SU-DHL-6 (cell line): Measurements from ENCODE around the gene AGO1.

Source experiments
- H2AFZ ChIP-seq: fragments of 200-600 bp; sonication (generic); 2 replicates; pipeline ENCODE4 v1.6.1; 2014; ENCODE audit warnings: low read depth, mild to moderate bottlenecking, moderate library complexity, mixed read lengths, antibody characterized with exemption, low read length; ENCODE audit not compliant: severe bottlenecking
- H3F3A ChIP-seq: fragments of 200-600 bp; shearing (Covaris generic); 2 replicates; pipeline ENCODE4 v1.6.0; 2016; ENCODE audit warnings: antibody characterized with exemption, mild to moderate bottlenecking; ENCODE audit not compliant: insufficient read depth
- H3K27ac ChIP-seq: fragments of 200-600 bp; sonication (generic); 2 replicates; pipeline ENCODE4 v1.5.1; 2016; ENCODE audit warnings: low read depth, mild to moderate bottlenecking, low read length, moderate library complexity, mixed read lengths
- H3K27me3 ChIP-seq: fragments of 200-600 bp; sonication (generic), shearing (Covaris generic); 2 replicates; pipeline ENCODE4 v1.6.0; 2014; ENCODE audit warnings: mild to moderate bottlenecking, low read length
- H3K36me3 ChIP-seq: fragments of 200-600 bp; sonication (generic); 2 replicates; pipeline ENCODE4 v1.6.1; 2014; ENCODE audit warnings: mild to moderate bottlenecking, low read length, mixed read lengths
- H3K4me2 ChIP-seq: fragments of 300-600, 200-600 bp; shearing (Covaris generic), sonication (generic); 2 replicates; pipeline ENCODE4 v1.6.0; 2014; ENCODE audit warnings: low read length, low read depth, mild to moderate bottlenecking; ENCODE audit not compliant: poor library complexity, severe bottlenecking
- H3K4me3 ChIP-seq: fragments of 200-600 bp; sonication (generic); 2 replicates; pipeline ENCODE4 v1.5.1; 2014; ENCODE audit warnings: antibody characterized with exemption, low read length, mild to moderate bottlenecking, mixed read lengths; ENCODE audit not compliant: insufficient read depth, poor library complexity, severe bottlenecking
- H3K79me2 ChIP-seq: fragments of 200-600 bp; sonication (generic); 2 replicates; pipeline ENCODE4 v1.6.1; 2014; ENCODE audit warnings: mild to moderate bottlenecking, low read length, moderate library complexity; ENCODE audit not compliant: insufficient read depth
- H3K9ac ChIP-seq: fragments of 200-600 bp; sonication (generic); 2 replicates; pipeline ENCODE4 v1.7.0; 2014; ENCODE audit warnings: mild to moderate bottlenecking, low read length
- H3K9me2 ChIP-seq: fragments of 200-600 bp; sonication (generic); replicated peaks from 2 replicates; pipeline ENCODE4 v1.6.1; 2014; ENCODE audit warnings: low read length; ENCODE audit not compliant: insufficient read depth
- H3K9me3 ChIP-seq: fragments of 200-600 bp; sonication (generic); 2 replicates; pipeline ENCODE4 v1.6.1; 2014; ENCODE audit warnings: low read length, mixed read lengths; ENCODE audit not compliant: insufficient read depth
- H4K20me1 ChIP-seq: fragments of 200-600 bp; sonication (generic); 2 replicates; pipeline ENCODE4 v1.6.1; 2014; ENCODE audit warnings: low read depth, mild to moderate bottlenecking, antibody characterized with exemption, low read length, moderate library complexity, mixed read lengths
- CTCF ChIP-seq: fragments of 200-600 bp; sonication (generic); IDR thresholded peaks from one replicate; pipeline ENCODE4 v1.5.1; 2017; ENCODE audit warnings: antibody characterized with exemption, mild to moderate bottlenecking, low read length, moderate library complexity; ENCODE audit not compliant: insufficient read depth, poor library complexity, severe bottlenecking
- EZH2phosphoT487 ChIP-seq: fragments of 200-600 bp; sonication (generic), shearing (Covaris generic); conservative IDR thresholded peaks from 2 replicates; pipeline ENCODE4 v1.6.1; 2018; ENCODE audit warnings: mild to moderate bottlenecking, antibody characterized with exemption, low read length, moderate library complexity, mixed read lengths

AGO1 gene

GRCh38 chr1:35844826-35845225, 38.2 kb upstream of the AGO1 start:
- H3K9ac ChIP-seq = no peak overlapping the region
- no peaks in the 10 kb centered on the region for H3F3A ChIP-seq
- TF ChIP-seq CTCF = no peak
- no peak for TF ChIP-seq EZH2phosphoT487
- H3K79me2 ChIP-seq = no peaks in the 10 kb centered on the region
- no peak overlapping the region for H3K27ac ChIP-seq
- H2AFZ ChIP-seq = no peak overlapping the region
- no peaks in the 10 kb centered on the region for H3K9me2 ChIP-seq
- H3K27me3 ChIP-seq = no peaks in the 10 kb centered on the region
- H3K4me3 ChIP-seq = no peak overlapping the region
- H4K20me1 ChIP-seq = no peaks in the 10 kb centered on the region
- H3K4me2 ChIP-seq = no peak overlapping the region
- no peaks in the 10 kb centered on the region for H3K36me3 ChIP-seq
- no peaks in the 10 kb centered on the region for H3K9me3 ChIP-seq

- no peaks in the 10 kb centered on the region for H3K27me3 ChIP-seq
- H3K9ac ChIP-seq = no peak overlapping the region
- H3K79me2 ChIP-seq = no peaks in the 10 kb centered on the region
- TF ChIP-seq CTCF (no peak), EZH2phosphoT487 (no peak)
- H3K9me2 ChIP-seq = no peaks in the 10 kb centered on the region
- H3K27ac ChIP-seq = no peak overlapping the region
- no peak overlapping the region for H3K4me2 ChIP-seq
- no peaks in the 10 kb centered on the region for H4K20me1 ChIP-seq
- H3K9me3 ChIP-seq = no peaks in the 10 kb centered on the region
- H2AFZ ChIP-seq = no peak overlapping the region
- no peaks in the 10 kb centered on the region for H3K36me3 ChIP-seq
- H3K4me3 ChIP-seq = no peak overlapping the region
- no peaks in the 10 kb centered on the region for H3F3A ChIP-seq
Observed at GRCh38 chr1:35845766-35846165, 37.2 kb upstream of the AGO1 start.

DNA sequence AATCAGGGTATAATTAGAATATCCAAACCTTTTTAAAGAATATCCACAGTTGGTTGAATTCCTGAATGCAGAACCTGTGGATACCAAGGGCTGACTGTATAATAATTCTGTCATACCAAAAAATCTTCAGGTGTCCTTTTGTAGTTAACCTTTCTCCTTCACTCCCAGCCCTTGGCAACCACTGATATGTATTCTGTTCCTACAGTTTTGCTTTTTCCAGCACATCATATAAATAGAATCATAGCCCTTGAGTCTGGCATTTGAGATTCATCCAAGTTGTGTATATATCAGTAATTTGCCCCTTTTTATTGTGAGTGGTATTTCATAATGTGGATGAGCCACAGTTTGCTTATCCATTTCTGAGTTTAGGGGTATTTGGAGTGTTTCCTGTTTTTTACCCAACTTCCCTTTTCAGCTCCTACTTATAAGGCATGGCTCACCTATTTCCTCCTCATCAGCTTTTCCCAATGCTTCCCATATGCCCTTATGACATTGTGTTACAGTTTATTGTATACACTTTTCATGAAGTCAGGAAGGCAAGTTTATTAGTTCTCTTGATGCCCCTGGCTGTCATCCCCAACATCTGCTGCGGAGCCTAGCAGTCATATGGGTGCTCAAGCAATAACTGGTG, 35.0 kb upstream of the AGO1 start:
- H3K4me2 ChIP-seq = no peak overlapping the region
- no peak for TF ChIP-seq EZH2phosphoT487
- TF ChIP-seq CTCF = no peak
- H3K79me2 ChIP-seq = no peaks in the 10 kb centered on the region
- H3K27ac ChIP-seq = no peak overlapping the region
- no peak overlapping the region for H3K4me3 ChIP-seq
- H2AFZ ChIP-seq = no peak overlapping the region
- H3K36me3 ChIP-seq = no peaks in the 10 kb centered on the region
- H3K9ac ChIP-seq = no peak overlapping the region
- no peaks in the 10 kb centered on the region for H3K9me3 ChIP-seq
- no peaks in the 10 kb centered on the region for H4K20me1 ChIP-seq
- H3F3A ChIP-seq = no peaks in the 10 kb centered on the region
- H3K27me3 ChIP-seq = no peaks in the 10 kb centered on the region
- H3K9me2 ChIP-seq = no peaks in the 10 kb centered on the region
